ENCODE results near the gene UFSP1. TPM values are rescaled to one million over a fixed set of nuclear protein-coding genes. Genes with fewer than 3 reads are reported as not detected.
A peak's percentile ranks its signal among the peaks of the same experiment; 100 is the strongest.

UFSP1 gene
- total RNA-seq, 1 experiment from 2014 or later = 4.8 TPM

GRCh38 chr7:100895701-100895955 lies 6.1 kb upstream of the UFSP1 start, which contains the start of gene ACHE:
Gene ACHE, minus strand, starts transcription at chr7:100895888. Its CDS starts 1,656 bp downstream, at chr7:100894232.
- CTCF ChIA-PET = interaction anchor here (1.0 to 3.2 kb wide), 16 partner anchors 16 to 336 kb away, joined by 3 to 30 read pairs (median 6); partner anchors contain the start of genes MUC3A, PLOD3 and ZNHIT1
- H3K4me3 Mint-ChIP-seq = peak within 1 kb of the TSS; percentile 74
- ATAC-seq = peak; percentile 6
- peaks cover 32% of the 10 kb centered on the region for H3K27me3 Mint-ChIP-seq (ENCODE audit: low read depth)
- TF ChIP-seq NR3C1 (CRISPR knock-in tag; conservative IDR thresholded peaks at IDR 0.05; ENCODE audit: low read depth) (no peak), GABPB1 (CRISPR knock-in tag; IDR thresholded peaks at IDR 0.05) (no peak), KAT7 (CRISPR knock-in tag; IDR thresholded peaks at IDR 0.05; ENCODE audit: borderline replicate concordance) (no peak), GRHL2 (CRISPR knock-in tag; IDR thresholded peaks at IDR 0.05; ENCODE audit: insufficient replicate concordance, severe bottlenecking) (no peak), ZNF232 (CRISPR knock-in tag; IDR thresholded peaks at IDR 0.05) (no peak), FOXP4 (CRISPR knock-in tag; IDR thresholded peaks at IDR 0.05) (no peak), OVOL2 (CRISPR knock-in tag; IDR thresholded peaks at IDR 0.05; ENCODE audit: borderline replicate concordance) (no peak), RORB (CRISPR knock-in tag; IDR thresholded peaks at IDR 0.05) (no peak), E2F5 (CRISPR knock-in tag; IDR thresholded peaks at IDR 0.05) (no peak), CREB1 (CRISPR knock-in tag; IDR thresholded peaks at IDR 0.05) (no peak), ZNF263 (CRISPR knock-in tag; IDR thresholded peaks at IDR 0.05; ENCODE audit: low read depth) (no peak), ELF4 (CRISPR knock-in tag; IDR thresholded peaks at IDR 0.05; ENCODE audit: low read depth) (no peak), PRRX2 (CRISPR knock-in tag; IDR thresholded peaks at IDR 0.05) (no peak), IRF2 (CRISPR knock-in tag; IDR thresholded peaks at IDR 0.05; ENCODE audit: borderline replicate concordance, low read depth) (no peak), ZNF425 (CRISPR knock-in tag; conservative IDR thresholded peaks at IDR 0.05) (no peak), ZNF317 (CRISPR knock-in tag; IDR thresholded peaks at IDR 0.05; ENCODE audit: borderline replicate concordance, low read depth) (no peak)
- TF ChIP-seq, protein P1, sequence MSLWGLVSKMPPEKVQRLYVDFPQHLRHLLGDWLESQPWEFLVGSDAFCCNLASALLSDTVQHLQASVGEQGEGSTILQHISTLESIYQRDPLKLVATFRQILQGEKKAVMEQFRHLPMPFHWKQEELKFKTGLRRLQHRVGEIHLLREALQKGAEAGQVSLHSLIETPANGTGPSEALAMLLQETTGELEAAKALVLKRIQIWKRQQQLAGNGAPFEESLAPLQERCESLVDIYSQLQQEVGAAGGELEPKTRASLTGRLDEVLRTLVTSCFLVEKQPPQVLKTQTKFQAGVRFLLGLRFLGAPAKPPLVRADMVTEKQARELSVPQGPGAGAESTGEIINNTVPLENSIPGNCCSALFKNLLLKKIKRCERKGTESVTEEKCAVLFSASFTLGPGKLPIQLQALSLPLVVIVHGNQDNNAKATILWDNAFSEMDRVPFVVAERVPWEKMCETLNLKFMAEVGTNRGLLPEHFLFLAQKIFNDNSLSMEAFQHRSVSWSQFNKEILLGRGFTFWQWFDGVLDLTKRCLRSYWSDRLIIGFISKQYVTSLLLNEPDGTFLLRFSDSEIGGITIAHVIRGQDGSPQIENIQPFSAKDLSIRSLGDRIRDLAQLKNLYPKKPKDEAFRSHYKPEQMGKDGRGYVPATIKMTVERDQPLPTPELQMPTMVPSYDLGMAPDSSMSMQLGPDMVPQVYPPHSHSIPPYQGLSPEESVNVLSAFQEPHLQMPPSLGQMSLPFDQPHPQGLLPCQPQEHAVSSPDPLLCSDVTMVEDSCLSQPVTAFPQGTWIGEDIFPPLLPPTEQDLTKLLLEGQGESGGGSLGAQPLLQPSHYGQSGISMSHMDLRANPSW (CRISPR knock-in tag; conservative IDR thresholded peaks at IDR 0.05; ENCODE audit: low read depth) = no peak
- no peak for DNase-seq (ENCODE audit: low spot score)
- POLR2A ChIA-PET = interaction anchor here (1.4 kb wide), 1 partner anchor 70 kb away, joined by 4 read pairs; no protein-coding TSS in a partner anchor
- no peaks in the 10 kb centered on the region for H3K9me3 Mint-ChIP-seq
- no peak within 1 kb of the TSS for H3K27ac Mint-ChIP-seq
- no peaks in the 10 kb centered on the region for H3K36me3 Mint-ChIP-seq
- H3K4me1 Mint-ChIP-seq = peaks cover 32% of the 10 kb centered on the region
